ENCODE data around the gene RGS19.
A peak's percentile ranks its signal among the peaks of the same experiment; 100 is the strongest.
"Not testable (repeated sequence)": the region's sequence is repeated elsewhere in the genome, so short reads cannot be mapped to it uniquely, and the experiment has no call there.

The RGS19 gene

GRCh38 chr20:64092258-64093012, 13.1 kb upstream of the RGS19 start:
- DNase-seq: no peak

DNA sequence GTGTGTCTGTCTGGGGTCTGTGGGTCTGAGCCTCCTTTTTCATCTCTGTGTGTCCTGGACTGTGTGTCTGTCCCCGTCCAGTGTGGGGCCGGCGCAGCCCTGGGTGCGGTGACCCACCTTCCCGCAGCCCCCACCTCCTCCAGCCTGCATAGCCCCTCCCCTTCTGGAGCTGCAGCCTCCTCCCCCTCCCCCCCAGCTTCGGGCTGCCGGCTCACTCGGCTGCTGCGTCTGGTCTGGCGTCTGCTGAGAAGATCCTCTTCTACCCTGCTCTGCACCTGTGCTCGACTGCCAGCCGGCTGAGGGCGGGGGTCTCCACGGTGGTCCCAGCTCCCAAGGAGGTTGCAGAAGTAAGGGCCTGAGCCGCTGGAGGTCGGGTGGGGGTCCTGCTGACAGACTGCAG, 12.5 kb upstream of the RGS19 start:
- DNase-seq: no peak

DNA sequence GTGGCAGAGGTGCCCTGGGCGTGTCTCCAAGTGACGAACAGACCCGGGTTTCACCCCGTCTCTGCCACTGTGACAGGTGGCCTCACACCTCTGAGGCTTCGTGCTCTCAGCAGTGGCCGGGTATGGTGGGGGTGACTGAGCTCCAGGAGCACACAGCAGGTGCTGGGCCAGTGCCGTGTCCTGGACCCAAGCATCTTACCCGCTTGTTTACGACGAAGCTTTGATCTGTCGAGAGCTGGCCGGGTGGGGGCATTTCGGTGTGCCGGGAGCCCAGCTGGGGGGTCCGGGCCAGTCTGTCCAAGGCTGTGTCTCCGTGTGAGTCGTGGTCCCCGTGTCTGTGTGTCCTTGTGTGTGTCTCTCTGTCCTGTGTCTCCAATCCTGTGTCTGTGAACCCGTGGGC, 12.0 kb upstream of the RGS19 start:
- no peak for DNase-seq

- DNase-seq: no peak
Measured at GRCh38 chr20:64090165-64090564, 10.8 kb upstream of the RGS19 start.

GRCh38 chr20:64088586-64088985, 9.3 kb upstream of the RGS19 start:
- DNase-seq: not testable (repeated sequence)

- DNase-seq: not testable (repeated sequence)
Measured at GRCh38 chr20:64087226-64087825, 8.0 kb upstream of the RGS19 start.

GRCh38 chr20:64086801-64087200, 7.5 kb upstream of the RGS19 start:
- no peak for DNase-seq

GRCh38 chr20:64084685-64085152, 5.4 kb upstream of the RGS19 start:
- no peak for DNase-seq

- no peak for DNase-seq
Measured at GRCh38 chr20:64083804-64084684, 4.7 kb upstream of the RGS19 start, which contains the start of gene LKAAEAR1. Gene LKAAEAR1, minus strand, starts transcription at chr20:64084398. Its CDS starts 179 bp downstream, at chr20:64084219.

DNA sequence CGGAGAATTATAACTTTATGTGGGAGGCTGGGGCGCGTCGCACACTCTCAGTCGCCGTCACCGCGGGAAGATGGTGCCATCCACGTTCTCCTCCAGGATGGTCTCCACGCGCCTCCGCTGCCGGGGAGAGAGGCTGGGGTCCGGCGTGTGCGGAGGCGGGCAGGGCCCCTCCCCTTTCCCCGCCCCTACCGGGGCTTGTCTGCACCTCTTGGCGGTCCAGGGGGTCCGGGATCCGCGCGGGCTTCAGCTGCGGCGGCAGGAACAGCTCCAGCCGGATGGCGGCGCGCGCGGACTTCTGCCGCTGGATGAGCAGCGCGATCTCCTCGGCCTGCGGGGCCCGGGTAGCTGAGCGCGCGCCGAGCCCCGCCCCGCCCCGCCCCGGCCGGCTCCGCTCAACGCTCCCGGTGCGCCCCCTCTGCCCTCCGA, 4.1 kb upstream of the RGS19 start:
- peak; percentile 25 for DNase-seq

GRCh38 chr20:64082820-64083377, 3.6 kb upstream of the RGS19 start:
- DNase-seq: no peak

DNA sequence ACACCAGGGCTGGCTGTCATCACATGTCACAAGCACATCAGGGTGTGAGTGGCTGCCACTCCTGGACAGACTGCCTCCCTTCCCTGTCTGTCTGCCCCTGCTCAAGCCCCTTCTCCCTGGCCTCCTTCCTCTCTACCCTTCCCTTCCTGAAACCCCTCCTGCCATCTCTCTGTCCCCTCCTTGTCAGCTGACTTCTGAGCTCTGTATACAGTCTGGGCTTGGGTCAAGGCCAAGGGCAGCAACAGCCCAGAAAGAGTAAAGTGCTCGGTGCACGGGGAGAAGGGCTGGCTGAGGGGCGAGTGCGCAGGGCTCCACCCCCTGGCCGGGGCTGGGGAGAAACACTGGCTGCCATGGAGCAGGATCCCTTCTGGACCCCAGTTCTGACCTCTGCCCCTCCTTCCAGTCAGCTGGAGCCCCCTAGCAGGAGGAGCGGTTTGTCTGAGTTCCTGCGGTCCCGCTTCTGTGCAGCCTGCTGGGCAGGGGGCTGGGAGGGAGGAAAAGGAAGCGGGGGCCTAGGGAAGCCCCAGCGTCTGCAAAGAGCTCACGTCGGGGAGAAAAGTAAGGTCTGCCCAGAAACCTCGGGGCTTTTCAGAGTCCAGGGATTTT, 2.9 kb upstream of the RGS19 start:
- no peak for DNase-seq

GRCh38 chr20:64081624-64081964, 2.3 kb upstream of the RGS19 start:
- no peak for DNase-seq

DNA sequence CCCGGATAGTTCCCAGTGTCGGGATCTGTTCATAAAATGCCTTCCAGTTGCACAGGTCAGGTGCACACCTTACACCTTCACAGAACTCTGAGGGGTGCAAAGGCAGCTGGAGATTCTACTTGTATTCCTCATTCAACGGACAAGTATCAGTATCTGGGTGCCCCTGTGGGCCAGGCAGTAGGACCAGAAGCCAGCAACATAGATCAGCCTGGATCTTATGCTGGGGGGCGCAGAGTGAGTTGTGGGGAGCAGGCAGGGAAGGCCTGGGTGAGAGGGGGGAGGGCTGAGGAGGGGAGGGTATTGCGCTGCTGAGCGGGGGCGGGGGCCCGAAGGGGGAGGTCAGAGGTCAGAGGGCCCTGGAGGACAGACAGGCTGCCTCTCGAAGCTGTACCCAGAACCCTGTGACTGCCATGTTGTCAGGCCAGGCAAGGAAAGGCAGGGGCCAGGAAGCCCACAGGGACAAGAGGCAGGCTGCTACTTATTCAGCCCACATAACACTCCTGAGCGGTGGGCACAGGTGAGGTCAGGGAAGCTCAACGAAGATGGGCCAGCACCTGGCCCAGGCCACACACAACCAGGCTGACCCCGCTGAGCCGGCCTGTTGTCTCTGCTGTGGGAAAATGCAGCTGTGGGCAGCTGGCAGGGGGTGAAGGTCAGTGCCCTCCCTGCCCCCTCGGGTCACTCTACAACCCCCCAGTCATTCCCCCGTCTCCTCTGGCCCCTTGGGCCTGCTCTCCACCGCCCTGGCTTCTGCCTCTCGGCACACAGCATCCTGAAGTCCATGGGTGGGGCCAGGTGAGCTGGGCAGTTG, 1.7 kb upstream of the RGS19 start:
- no peak for DNase-seq

DNA sequence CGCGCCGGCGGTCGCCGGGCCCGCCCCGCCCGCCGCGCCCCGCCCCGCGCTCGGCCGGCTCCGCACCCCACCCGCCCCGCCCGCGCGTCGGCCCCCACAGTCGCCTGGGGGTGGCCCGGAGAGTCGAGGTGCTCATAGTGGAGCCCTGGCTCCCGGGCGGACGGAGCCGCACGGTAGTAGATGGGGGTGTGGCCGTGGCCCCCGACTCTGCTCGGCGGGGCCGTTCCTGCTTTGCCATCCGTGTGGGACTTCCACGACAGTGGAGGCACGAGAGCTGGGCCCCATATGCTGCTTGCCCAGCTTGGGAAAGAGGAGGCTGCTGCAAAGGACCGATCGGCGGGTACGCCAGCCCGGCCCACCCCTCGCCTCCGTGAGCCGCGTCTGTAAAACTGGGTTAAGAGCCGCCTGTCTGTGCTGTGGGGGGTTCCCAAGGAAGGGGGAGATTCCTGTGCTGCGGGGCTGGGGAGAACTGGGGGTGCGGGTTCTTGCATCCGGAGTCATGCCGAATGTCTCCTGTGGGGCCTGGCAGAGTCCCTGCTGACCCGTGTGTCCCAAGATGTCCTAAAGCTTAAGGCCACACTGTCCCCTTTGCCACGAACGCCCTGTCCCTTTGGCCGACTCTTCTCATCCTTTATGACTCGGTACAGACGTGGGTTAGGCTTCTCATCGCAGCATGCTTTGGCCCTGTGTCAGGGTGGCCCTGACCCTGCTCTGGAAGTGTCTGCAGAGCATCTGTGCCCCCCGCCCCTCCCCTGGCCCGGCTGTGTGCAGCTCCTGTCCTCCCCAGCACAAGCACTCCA, 895 bp upstream of the RGS19 start, which contains the start of gene OPRL1:
TSS of gene OPRL1 (plus strand) at position 70 of the 800 bp plus-strand sequence. CDS start 12,639 bp downstream, outside the sequence.
- DNase-seq: no peak

DNA sequence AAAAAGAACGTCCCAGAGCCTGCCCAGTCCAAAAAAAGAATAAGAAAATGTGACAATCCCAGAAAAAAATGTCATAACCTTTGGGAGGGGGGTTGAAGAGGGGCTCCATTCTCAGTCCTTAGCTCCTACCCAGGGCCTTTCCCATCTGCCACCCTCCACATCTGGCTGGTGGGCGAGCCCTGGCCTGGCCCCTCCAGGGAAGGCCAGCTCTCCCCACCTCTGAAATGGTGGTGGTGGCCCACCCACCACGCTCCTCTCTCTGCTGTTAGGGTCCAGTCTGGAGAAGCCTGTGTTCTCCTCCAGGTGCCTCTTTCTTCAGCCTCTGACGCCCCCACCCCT, 415 bp downstream of the RGS19 start:
- no peak for DNase-seq

DNA sequence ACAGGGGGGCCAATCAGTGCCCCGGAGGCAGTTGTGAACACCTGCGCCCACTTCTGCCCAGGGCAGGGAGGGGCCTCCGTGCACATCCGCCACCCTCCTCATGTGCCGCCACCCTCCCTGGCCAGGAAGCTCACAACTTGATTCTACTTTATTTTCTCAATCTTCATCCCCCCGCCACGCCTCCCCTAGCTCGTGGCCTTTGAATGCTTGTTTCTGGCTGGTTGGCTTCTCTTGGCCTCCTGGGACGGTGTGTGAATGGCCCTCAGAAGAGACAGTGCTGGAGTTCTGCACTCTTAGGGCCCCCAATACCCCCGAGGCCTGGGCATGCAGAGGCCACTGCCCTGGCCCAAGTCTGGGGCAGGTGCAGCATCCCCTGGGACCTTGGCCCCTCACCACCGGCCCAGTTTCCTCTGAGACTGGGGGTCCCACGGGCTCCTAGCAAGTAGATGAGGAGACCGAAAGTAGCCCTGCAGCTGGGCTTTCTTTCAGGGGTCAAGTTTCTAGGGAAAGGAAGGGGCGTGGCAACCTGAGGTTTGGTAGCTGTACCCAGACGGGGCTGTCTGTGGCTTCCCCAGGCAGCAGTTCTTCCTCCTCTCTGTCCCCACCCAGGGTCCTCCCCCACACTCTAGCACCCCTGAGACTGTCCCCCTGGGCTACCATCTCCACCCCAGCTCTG, 1.3 kb downstream of the RGS19 start:
- DNase-seq: no peak

- DNase-seq: no peak
Measured at GRCh38 chr20:64077541-64077875, 1.8 kb downstream of the RGS19 start.

- DNase-seq: no peak
Measured at GRCh38 chr20:64077094-64077493, 2.2 kb downstream of the RGS19 start.

Data from DMS153 (cell line).